ENCODE results near the gene SLC39A11.
"Not testable (repeated sequence)": the region's sequence is repeated elsewhere in the genome, so short reads cannot be mapped to it uniquely, and the experiment has no call there.

Gene SLC39A11

GRCh38 chr17:72654706-72655105, 437.8 kb downstream of the SLC39A11 start:
- no peak for DNase-seq (ENCODE audit: low spot score)

- DNase-seq (ENCODE audit: low spot score): no peak
Measured at GRCh38 chr17:72651988-72652387, 440.5 kb downstream of the SLC39A11 start.

GRCh38 chr17:72648702-72649101, 443.8 kb downstream of the SLC39A11 start:
- DNase-seq (ENCODE audit: low spot score): no peak

- DNase-seq (ENCODE audit: low spot score): no peak
Measured at GRCh38 chr17:72646176-72646575, 446.3 kb downstream of the SLC39A11 start.

- DNase-seq (ENCODE audit: low spot score): no peak
Measured at GRCh38 chr17:72644492-72644891, 448.0 kb downstream of the SLC39A11 start.

- no peak for DNase-seq (ENCODE audit: low spot score)
Measured at GRCh38 chr17:72643575-72644216, 448.8 kb downstream of the SLC39A11 start.

- no peak for DNase-seq (ENCODE audit: low spot score)
Measured at GRCh38 chr17:72642720-72643119, 449.8 kb downstream of the SLC39A11 start.

GRCh38 chr17:72640415-72641165, 451.9 kb downstream of the SLC39A11 start:
- DNase-seq (ENCODE audit: low spot score): no peak

- DNase-seq (ENCODE audit: low spot score): no peak
Measured at GRCh38 chr17:72639711-72640110, 452.8 kb downstream of the SLC39A11 start.

GRCh38 chr17:72638932-72639331, 453.6 kb downstream of the SLC39A11 start:
- DNase-seq (ENCODE audit: low spot score): not testable (repeated sequence)

GRCh38 chr17:72635034-72635635, 457.4 kb downstream of the SLC39A11 start:
- no peak for DNase-seq (ENCODE audit: low spot score)

GRCh38 chr17:72634621-72635020, 457.9 kb downstream of the SLC39A11 start:
- DNase-seq (ENCODE audit: low spot score): no peak

- DNase-seq (ENCODE audit: low spot score): no peak
Measured at GRCh38 chr17:72631949-72632684, 460.4 kb downstream of the SLC39A11 start.

- DNase-seq (ENCODE audit: low spot score): no peak
Measured at GRCh38 chr17:72631568-72631948, 460.9 kb downstream of the SLC39A11 start.

- DNase-seq (ENCODE audit: low spot score): no peak
Measured at GRCh38 chr17:72624652-72625051, 467.8 kb downstream of the SLC39A11 start.

- DNase-seq (ENCODE audit: low spot score): no peak
Measured at GRCh38 chr17:72624226-72624625, 468.3 kb downstream of the SLC39A11 start.

GRCh38 chr17:72622661-72623433, 469.6 kb downstream of the SLC39A11 start:
- no peak for DNase-seq (ENCODE audit: low spot score)

- no peak for DNase-seq (ENCODE audit: low spot score)
Measured at GRCh38 chr17:72619976-72620650, 472.4 kb downstream of the SLC39A11 start.

GRCh38 chr17:72618001-72618509, 474.4 kb downstream of the SLC39A11 start:
- no peak for DNase-seq (ENCODE audit: low spot score)

GRCh38 chr17:72617557-72617956, 474.9 kb downstream of the SLC39A11 start:
- DNase-seq (ENCODE audit: low spot score): no peak

- DNase-seq (ENCODE audit: low spot score): no peak
Measured at GRCh38 chr17:72616447-72616846, 476.0 kb downstream of the SLC39A11 start.
